Activated CD4-positive, alpha-beta T cell treated with anti-CD3 and anti-CD28 coated beads, Interleukin-2, amount 50 U/mL, for 24 hours (primary cell): Measurements from ENCODE around the gene PCOLCE2.
"Not testable (repeated sequence)": the region's sequence is repeated elsewhere in the genome, so short reads cannot be mapped to it uniquely, and the experiment has no call there.

ENCODE experiments used
- DNase-seq, 2 donors: peaks; one replicate each; pipeline ENCODE4 v3.0.0-alpha.2; 2020; ENCODE audit warnings: low read depth in 1 of 2, low spot score in 1 of 2

The PCOLCE2 gene

GRCh38 chr3:142902356-142902755, 13.5 kb upstream of the PCOLCE2 start:
- DNase-seq: no peak

GRCh38 chr3:142898346-142899213, 9.7 kb upstream of the PCOLCE2 start:
- DNase-seq: no peak

GRCh38 chr3:142897807-142898206, 8.9 kb upstream of the PCOLCE2 start:
- no peak for DNase-seq

GRCh38 chr3:142896996-142897395, 8.1 kb upstream of the PCOLCE2 start:
- DNase-seq: no peak

GRCh38 chr3:142896201-142896755, 7.4 kb upstream of the PCOLCE2 start:
- DNase-seq: no peak

- no peak for DNase-seq
Measured at GRCh38 chr3:142894493-142894892, 5.6 kb upstream of the PCOLCE2 start.

- no peak for DNase-seq
Measured at GRCh38 chr3:142892714-142893113, 3.8 kb upstream of the PCOLCE2 start.

- DNase-seq: no peak
Measured at GRCh38 chr3:142890592-142890991, 1.7 kb upstream of the PCOLCE2 start.

- DNase-seq: no peak
Measured at GRCh38 chr3:142889212-142890014, 530 bp upstream of the PCOLCE2 start.

- no peak for DNase-seq
Measured at GRCh38 chr3:142888099-142888480, 793 bp downstream of the PCOLCE2 start.

- no peak for DNase-seq
Measured at GRCh38 chr3:142886940-142887339, 1.9 kb downstream of the PCOLCE2 start.

GRCh38 chr3:142886021-142886420, 2.9 kb downstream of the PCOLCE2 start:
- no peak for DNase-seq

GRCh38 chr3:142884531-142884930, 4.4 kb downstream of the PCOLCE2 start:
- DNase-seq: no peak

GRCh38 chr3:142883534-142883933, 5.3 kb downstream of the PCOLCE2 start:
- not testable (repeated sequence) for DNase-seq

- no peak for DNase-seq
Measured at GRCh38 chr3:142881445-142882224, 7.2 kb downstream of the PCOLCE2 start.

- no peak for DNase-seq
Measured at GRCh38 chr3:142878649-142879300, 10.1 kb downstream of the PCOLCE2 start.

GRCh38 chr3:142876417-142876816, 12.5 kb downstream of the PCOLCE2 start:
- DNase-seq: no peak

- DNase-seq: no peak
Measured at GRCh38 chr3:142875583-142876207, 13.2 kb downstream of the PCOLCE2 start.

GRCh38 chr3:142875099-142875498, 13.8 kb downstream of the PCOLCE2 start:
- DNase-seq: no peak

GRCh38 chr3:142868382-142868781, 20.5 kb downstream of the PCOLCE2 start:
- not testable (repeated sequence) for DNase-seq
